Astrocyte (in vitro differentiated cells and primary cell): ENCODE results near the gene PACRG.

Experiments used
- EZH2 ChIP-seq: IDR thresholded peaks from 2 replicates; pipeline ENCODE4 v1.6.1; 2012; ENCODE audit warnings: mild to moderate bottlenecking, low read length, inconsistent platforms; ENCODE audit not compliant: insufficient read depth
- TF ChIP-seq, protein P1 (sequence below): IDR thresholded peaks from 2 replicates; pipeline ENCODE4 v1.5.1; 2011; ENCODE audit warnings: low read depth, mild to moderate bottlenecking, inconsistent platforms, low read length, moderate library complexity; ENCODE audit not compliant: insufficient read depth

DNA sequence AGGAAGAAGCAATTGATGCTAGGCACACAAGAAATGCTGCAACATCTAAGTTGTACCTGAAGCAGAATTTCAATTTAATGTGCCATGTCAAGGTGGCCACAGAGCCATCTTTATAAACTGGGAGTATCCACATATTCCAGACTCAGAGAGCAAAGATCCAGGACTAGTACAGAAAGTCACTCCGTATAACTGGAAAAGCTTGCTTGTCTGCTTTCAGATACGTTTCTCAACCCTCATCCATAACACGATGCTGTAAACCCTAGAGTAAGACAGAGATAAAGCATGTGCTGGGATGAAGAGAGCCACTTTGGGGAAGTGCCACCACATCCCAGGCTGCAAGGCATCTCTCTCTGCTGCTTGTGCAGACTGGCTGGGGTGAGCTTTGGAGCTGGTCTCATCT is 134.7 kb downstream of the PACRG start:
- TF ChIP-seq, protein P1, sequence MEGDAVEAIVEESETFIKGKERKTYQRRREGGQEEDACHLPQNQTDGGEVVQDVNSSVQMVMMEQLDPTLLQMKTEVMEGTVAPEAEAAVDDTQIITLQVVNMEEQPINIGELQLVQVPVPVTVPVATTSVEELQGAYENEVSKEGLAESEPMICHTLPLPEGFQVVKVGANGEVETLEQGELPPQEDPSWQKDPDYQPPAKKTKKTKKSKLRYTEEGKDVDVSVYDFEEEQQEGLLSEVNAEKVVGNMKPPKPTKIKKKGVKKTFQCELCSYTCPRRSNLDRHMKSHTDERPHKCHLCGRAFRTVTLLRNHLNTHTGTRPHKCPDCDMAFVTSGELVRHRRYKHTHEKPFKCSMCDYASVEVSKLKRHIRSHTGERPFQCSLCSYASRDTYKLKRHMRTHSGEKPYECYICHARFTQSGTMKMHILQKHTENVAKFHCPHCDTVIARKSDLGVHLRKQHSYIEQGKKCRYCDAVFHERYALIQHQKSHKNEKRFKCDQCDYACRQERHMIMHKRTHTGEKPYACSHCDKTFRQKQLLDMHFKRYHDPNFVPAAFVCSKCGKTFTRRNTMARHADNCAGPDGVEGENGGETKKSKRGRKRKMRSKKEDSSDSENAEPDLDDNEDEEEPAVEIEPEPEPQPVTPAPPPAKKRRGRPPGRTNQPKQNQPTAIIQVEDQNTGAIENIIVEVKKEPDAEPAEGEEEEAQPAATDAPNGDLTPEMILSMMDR, result no peak
- TF ChIP-seq EZH2, result no peak
